Fibroblast of skin of scalp (primary cell): ENCODE data around the gene PRAC2. TPM values are rescaled to one million over a fixed set of nuclear protein-coding genes. Genes with fewer than 3 reads are reported as not detected.
"Not testable (repeated sequence)": the region's sequence is repeated elsewhere in the genome, so short reads cannot be mapped to it uniquely, and the experiment has no call there.

Source experiments
- DNase-seq: peaks from one replicate; pipeline ENCODE4 v3.0.0-alpha.2; 2013
- polyA plus RNA-seq, 2 experiments: library from polyadenylated mRNA; unstranded; fragments of 120-200 nt; gene quantifications; one replicate each; pipeline ENCODE4 v1.2.1, GENCODE V29; 2013; ENCODE audit not compliant: insufficient read length in 2 of 2

Gene PRAC2
- 1.3 TPM for polyA plus RNA-seq (2013, experiment 1 of 2; ENCODE audit: insufficient read length)
- 1.3 TPM for polyA plus RNA-seq (2013, experiment 2 of 2; ENCODE audit: insufficient read length)

DNA sequence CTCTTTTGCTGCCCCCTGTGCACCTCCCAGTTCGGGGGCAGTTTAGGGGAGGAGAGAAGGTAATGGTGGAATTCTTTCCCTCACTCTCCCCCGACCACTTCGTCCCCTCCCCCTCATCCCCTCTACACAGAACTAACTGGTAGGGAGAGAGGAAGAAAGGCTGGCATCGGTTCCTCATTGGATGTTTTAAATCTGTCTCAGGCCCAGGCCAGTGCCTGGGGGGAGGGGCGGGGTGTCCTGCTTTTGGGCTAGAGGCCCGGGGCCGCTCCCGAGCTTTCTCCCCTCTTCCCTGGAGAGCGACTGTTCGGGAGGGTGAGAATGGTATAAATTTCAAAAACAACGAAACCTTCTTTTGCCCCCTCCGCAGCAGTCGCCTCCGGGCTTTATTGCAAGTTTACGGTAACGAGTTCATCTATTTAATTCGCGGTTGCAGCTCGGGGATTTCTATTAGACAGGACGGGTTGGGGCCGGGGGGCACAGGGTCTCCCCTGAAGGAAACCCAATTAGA is at the start of gene PRAC2:
Gene PRAC2 (plus strand): TSS at position 271 of the 508 bp plus-strand sequence. CDS start 1,226 bp downstream, outside the sequence.
- DNase-seq: peak; percentile 47

DNA sequence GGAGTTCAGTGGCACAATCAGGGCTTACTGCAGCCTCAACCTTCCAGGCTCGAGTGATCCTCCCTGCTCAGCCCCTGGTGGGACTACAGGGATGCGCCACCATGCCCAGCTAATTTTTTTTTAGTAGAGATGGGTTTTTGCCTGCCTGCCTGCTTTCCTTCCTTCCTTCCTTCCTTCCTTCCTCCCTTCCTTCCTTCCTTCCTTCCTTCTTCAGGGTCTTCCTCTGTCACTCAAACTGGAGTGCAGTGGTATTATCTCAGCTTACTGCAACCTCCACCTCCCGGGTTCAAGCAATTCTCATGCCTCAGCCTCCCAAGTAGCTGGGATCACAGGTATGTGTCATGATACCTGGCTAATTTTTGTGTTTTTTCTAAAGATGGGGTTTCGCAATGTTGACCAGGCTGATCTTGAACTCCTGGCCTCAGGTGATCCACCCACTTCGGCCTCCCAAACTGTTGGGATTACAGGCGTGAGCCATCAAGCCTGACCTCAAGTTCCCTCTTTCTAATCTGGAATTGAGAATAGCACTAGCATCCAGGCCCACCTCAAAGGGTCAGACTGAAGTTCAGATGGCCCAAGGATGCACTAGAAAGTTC is 45.9 kb upstream of the PRAC2 start:
- no peak for DNase-seq

DNA sequence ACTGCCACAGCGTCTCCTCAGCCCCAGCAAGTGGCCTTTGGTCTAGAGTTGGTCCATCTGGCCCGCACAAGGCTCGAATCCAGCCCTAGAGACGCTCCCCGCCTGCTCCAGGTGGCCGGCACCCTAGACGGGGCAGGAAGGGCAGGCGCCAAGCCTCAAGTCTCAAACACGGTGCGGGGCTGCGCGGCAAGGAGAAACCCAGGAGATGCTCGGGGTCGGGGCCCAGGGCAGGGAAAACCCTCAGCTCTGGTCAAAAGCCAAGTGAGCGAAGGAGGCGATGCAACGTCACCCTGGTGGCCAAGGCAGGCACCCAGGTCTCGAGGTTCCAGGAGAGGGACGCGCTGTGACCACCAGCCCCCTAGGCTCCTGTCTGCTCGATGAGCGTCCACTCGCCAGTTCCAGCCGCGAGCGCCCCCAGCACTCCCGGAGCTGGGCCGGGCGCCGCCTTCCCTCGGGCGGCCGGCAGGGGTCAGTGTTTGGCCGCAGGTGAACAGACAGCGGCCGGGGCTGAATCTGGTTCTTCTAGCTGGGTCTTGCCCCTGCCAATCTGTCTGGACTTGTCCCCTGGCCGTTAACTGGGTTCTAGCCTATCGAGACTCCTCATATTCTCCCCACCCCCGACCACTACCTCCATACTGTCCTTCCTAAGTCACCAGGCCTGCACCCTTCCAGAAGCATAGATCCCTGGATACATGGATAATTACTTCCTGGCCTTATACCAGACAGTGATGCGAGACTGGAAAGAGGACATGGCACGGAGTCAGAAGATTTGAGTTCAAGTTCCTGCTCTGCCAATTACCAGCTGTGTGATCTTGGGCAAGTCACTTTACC is 44.6 kb upstream of the PRAC2 start:
- peak; percentile 62 for DNase-seq

DNA sequence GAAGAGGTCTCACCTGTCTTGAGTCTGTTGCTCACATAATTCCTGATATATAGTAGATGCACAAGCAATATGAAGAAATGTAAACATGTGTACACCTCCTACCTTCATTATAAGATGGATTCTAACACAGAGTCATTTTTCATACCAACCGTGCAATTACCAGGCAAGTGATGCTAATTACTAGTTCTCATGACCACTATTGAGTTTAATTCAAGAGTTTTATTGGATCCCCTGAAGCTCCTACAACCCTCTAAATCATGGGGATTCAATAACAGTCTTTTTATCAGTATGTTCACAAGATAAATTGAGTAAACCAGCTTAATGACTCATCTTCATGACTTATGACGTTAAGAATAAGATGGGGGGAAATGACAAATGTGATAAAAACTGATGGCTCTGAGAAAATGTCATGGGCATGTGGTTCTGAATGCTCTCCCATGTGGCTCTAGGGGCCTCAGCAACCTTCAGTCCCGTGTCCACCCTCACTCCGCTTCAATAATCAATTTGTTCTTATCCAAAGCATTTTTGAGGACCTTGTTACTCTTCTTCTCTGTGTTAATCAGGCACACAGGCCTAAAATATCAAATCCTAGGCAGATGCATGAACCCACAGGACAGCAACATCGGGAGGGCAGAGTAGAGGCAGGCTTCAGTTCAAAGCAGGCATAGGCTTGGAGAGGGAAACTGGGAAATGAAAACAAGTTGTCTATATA is 43.4 kb upstream of the PRAC2 start:
- no peak for DNase-seq

DNA sequence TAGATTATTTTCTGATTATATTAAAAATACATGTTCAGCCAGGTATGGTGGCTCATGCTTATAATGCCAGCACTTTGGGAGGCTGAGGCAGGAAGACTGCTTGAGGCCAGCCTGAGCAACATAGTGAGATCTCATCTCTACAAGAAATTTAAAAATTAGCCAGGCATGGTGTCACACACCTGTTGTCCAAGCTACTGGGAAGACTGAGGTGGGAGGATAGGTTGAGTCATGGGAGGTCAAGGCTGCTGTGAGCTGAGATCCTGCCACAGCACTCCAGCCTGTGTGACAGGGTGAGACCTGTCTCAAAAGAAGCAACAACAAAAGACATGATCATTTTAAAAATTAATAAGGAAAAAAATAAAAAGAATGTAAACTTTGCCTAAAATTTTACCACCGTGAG is 41.4 kb upstream of the PRAC2 start:
- DNase-seq: no peak

DNA sequence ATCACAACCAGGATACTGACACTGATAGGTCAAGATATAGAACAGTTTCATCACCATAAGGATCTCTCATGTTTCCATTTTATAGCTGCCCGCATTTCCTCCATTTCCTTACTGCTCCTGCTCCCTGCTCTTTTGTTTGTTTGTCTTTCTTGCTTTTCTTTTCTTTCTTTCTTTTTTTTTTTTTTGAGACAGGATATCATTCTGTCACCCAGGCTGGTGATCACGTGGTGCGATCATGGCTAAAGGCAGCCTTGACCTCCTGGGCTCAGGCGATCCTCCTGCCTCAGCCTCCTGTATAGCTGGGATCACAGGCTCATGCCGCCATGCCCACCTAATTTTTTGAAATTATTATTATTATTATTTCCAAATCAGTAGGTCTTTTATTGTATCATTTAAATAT is 32.3 kb upstream of the PRAC2 start:
- DNase-seq: no peak

DNA sequence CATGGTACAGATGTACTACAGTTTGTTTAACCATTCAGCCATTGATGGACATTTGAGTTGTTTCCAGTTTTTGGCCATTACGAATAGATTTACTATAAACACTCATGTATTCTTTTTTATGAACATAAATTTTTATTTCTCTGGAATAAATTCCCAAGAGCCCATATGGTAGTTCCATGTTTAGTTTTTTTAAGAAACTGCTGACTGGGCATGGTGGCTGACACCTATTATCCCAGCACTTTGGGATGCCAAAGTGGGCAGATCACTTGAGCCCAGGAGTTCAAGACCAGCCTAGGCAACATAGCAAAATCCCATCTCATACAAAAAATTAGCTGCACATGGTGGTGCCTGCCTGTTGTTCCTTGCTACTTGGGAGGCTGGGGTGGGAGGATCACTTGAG is 30.9 kb upstream of the PRAC2 start:
- no peak for DNase-seq

DNA sequence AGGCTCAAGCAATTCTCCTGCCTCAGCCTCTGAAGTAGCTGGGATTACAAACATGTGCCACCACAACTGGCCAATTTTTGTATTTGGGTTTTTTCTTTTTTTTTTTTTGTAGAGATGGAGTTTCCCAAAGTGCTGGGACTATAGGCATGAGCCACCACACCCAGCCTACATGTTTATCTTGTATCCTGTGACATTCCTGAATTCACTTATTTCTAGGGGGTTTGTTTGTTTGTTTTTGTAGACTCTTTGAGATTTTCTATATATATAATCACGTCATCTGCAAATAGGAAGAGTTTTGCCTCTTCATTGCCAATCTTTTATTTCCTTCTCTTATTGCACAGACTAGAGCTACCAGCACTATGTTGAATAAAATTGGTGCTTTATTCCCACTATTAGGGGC is 29.8 kb upstream of the PRAC2 start:
- no peak for DNase-seq

DNA sequence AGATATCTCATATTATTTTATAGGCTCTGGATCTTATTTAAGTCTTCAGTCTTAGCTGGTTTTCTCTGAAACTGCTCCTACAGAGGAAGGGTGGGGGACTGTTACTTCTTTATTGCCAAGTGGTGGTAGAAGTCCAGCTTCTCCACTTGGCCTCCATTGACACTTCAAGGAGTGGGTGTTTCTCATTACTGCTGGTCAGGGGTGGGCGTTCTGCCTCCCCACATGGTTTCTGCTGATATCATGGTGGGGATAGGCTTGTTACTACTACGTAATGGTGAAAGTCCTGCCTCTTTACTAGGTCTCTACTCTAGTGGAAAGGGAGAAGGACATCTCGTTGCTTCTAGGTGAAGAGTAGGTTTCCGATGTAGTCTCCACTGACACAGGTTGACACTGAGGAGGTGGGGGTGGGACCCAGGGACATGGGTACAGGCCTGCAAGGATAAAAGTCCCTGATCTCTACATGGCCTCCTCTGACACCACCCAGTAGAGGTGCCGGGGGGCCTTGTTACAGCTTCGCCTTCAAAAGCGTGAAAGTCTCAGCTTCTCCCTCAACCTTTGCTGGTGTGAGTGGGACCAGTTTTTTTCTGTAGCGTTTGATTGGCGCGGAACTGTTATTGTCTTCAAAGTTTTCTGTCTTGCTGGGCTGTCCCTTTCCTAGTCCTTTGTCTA is 21.0 kb upstream of the PRAC2 start:
- no peak for DNase-seq

DNA sequence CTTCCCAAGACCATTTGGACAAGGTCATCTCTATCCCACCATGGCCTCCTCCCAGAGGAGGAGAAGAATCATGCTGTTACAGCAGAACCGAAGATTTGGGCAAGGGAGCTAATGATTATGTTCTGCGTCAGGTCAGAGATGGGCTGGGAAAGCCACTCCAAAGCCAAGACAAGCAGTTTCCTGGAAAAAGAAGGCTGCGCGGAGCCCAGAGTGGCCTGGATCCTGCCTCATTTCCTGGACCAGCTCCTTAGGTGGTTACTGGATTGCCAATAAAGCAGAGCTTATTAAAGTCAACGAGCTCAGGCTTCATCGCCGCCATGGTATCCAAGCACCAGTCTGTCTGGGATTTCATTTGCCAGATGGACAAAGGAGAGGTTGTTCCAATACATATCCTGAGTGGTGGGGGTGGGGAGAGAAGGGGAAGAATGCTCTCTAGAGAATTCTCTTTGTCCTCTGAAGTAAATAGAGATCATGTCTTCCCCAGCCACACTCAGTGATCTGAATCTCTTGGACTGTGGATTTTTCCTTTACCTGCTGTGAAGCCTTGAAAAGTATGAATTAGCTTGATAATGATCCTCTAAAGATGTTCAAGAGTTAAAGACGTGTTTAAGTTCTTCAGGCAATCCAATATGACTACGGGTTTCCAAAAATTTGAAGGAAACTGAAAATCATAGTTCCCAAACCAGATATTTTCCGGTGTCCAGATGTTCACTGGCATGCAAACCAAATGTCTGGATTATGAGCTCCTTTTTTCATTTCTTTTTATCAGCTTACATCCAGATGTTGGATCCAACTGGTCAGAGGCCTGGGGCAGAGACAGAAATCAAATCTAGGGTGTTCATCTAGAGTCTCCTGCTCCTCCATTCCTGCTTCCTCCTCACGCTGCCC is 18.4 kb upstream of the PRAC2 start:
- DNase-seq: no peak

DNA sequence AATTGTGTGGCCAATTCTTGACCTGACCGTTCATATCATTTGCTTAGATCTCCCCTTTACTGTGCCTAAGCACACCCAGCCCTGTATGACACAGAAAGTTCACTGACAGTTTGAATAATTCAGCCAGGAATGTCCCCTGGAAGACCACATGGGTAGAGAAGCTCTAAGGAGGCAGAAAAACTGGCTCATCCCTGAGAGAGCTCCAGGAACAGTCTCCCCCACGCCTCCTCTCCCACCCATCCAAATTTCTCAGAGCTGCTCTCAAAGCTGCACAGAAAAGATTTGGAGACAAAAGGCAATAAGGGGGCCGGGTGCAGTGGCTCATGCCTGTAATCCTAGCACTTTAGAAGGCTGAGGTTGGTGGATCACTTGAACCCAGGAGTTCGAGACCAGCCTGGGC is 11.9 kb upstream of the PRAC2 start:
- no peak for DNase-seq

DNA sequence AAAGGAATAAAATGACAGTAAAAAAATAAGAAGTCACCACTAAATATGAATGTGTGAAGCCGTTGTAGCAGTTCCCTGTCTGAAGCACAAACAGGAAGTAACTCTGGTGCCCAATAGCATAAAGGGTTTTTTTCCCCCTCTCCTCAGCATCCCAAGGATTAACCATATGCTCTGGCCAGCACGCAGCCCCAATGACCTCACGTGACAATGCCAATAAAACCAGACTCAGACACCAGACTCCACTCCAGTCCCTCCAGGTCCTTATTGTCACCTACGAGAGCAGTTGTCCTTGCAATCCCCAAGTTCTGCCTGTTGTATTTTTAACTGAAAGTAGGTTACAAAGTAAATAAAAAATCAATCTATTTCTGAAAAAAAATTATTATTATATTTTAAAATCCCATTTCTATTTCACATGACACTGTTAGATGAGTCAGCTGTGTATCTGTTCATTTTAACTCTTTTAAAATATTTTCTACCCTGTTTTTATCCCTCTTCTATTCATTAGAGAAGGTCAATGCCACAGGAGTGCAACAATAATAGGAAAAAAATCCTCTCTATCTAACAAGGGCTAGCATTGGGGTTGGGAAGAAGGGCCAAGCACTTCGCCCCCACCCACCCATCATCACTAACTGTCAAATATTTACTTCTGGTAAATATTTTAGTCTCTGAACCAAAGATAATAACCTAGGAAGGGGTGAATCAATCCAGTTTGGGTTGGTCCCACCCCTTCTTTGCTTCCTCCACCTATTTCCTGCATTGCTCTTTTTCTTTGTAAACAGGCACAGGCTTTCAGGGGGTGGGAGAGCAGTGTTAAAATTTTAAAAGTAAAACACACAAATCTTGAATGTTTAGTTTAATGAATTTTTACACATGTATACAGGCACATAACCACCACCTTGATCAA is 7.2 kb upstream of the PRAC2 start:
- DNase-seq: no peak

DNA sequence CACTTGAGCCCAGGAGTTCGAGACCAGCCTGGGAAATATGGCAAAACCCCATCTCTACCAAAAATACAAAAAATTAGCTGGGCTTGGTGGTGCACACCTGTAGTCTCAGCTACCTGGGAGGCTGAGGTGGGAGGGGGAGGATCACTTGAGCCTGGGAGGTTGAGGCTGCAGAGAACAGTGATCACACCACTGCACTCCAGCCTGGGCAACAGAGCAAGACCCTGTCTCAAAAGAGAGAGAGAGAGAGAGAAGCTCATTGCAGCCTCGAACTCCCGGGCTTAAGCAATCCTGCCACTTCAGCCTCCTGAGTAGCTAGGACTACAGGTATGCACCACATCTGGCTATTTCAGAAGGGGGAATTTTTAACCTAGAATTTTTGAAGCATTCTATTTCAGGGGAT is 6.4 kb upstream of the PRAC2 start:
- not testable (repeated sequence) for DNase-seq

DNA sequence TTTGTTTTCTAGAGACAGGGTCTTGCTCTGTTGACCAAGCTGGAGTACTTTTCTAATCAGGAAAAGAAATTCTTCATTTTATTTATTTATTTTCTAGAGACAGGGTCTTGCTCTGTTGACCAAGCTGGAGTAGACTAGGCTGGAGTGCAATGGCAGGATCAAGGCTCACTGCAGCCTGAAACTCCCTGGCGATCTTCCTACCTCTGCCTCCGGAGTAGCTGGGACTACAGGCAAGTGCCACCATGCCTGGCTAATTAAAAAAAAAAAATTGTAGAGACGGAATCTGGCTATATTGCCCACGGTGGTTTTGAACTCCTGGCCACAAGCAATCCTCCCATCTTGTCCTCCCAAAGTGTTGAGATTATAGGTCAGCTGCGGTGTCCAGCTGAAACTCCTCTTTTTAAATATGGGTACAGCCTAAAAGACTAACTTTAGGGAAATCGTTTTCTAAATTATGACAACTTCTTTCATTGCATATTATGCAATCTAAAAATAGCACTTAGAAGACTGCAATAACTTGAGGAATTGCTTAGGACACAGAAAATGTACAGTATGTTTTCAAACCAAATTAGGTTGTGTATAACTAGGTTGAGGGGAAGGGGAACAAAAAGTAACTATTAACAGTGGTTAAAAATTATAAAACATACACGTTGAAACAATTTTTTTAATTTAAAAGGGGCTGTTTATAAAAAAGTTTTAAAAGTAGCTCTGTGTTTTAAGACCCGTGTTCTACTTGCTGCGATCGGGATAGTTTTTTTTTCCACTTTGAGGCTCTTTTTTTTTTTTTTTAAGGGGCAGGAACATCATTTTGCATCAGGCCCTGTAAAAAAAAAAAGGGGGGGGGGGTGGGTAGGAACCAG is 5.4 kb upstream of the PRAC2 start:
- peak; percentile 23 for DNase-seq

DNA sequence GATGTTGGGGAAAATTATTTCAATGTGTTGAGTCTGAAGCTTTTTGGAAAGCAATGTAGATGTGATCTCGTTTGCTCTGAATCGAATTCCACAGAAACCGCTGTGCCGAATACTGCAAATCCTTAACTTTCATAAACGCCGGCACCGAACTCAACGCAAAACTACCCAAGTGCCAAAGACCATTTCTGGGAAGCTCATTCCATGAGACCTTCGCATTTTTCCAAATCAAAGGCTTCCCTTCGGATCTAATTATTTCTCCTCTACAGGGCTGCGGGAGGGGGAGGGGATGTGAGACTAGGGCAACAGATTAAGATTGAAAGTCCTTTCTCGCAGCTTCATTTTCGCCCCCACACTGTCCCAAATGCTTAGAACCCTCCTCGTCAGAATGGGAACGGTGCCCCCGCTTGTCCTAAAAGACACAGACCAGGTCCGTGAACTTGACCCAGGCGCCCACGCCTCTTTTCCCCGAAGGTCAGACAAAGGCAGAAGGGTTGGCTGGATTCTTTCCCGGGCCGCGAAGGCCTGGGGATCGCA is 4.7 kb upstream of the PRAC2 start:
- peak; percentile 82 for DNase-seq

DNA sequence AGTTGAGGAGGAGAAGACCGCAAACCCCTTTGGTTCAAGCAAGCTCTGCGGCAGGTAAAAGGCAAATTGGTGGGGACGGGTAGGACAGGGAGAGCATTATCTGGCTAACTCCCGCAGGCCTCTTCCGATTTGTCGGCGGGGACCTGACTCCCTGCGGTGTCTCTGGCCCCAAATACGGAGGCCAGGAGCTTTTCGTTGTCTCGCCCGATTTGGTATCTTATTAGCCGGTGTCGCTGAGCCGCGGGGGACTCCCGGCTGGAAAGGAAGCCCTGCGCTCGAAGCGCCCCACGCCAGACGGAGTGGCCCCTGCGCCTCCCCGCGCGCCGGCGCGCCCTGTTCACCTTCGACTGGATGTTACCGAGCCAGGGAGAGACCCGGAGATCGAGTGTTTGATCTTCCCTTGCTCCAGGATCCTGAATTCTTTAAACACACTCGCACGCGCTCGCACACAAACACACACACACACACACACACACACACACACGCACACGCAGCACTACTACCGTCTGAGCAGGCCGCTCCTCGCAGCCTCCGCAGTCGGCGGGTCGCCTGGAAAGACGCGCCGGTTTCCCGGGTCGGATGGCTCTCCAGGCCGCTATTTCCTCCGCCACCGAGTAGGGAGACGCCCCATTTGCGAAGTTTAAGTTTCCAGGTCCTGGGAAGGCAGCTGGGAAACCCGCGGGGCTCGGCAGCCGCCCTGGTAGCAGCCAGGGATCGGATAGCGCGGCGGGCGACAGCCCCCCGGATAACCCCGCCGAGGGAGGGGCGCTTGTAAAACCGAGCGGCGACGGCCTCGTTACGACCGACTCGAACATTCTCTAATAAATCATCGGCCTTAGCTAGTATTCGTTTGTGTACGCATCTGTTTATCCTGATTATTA is 4.0 kb upstream of the PRAC2 start:
- DNase-seq: peak; percentile 43

DNA sequence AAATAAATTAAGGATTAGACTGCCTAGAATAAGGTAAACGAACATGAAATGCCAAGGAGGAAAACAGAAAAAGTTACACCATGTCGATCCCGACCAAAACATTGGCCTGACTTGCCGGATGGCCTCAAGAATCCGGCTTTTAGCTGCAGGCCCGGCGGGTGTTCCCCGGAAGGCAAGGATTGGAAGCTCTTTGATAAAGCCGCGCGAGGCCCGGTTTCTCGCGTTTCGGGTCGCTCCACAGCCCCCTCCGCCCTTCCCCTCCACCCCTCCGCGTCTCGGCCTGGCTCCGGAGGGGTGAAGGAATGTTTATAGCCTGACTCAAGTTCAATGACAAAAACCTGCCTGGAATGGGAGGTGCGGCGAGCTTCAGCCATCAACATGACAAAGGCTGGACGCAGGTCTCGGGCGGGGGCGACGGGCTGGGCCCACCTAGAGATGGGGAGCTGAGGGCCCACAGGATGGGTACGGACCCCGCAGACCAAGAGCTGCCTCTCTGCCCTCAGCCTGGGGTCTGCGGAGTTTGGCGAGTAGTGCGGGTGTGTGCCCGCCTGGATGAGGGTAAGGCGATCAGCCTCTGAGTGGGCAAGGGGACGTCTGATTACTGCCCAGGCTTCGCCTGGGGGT is 3.2 kb upstream of the PRAC2 start:
- peak; percentile 73 for DNase-seq
